K562 (cell line): Measurements from ENCODE around the gene ADGRG4.

Source experiments
- EP300 ChIP-seq: IDR thresholded peaks from 2 replicates; pipeline ENCODE4 v1.6.1; 2012; ENCODE audit warnings: low read length, improper control_type of control experiment
- FOXK1 ChIP-seq: sonication (generic); formaldehyde crosslinking; IDR thresholded peaks from 2 replicates; pipeline ENCODE4 v1.8.0; 2022; ENCODE audit warnings: missing genetic modification reagents, mild to moderate bottlenecking, borderline replicate concordance
- NBN ChIP-seq: fragments of 450-650 bp; IDR thresholded peaks from 2 replicates; pipeline ENCODE4 v1.6.1; 2016; ENCODE audit warnings: low read depth, mild to moderate bottlenecking
- PREB ChIP-seq: sonication (generic); formaldehyde crosslinking; IDR thresholded peaks from 2 replicates; pipeline ENCODE4 v1.8.1; 2023; ENCODE audit warnings: mild to moderate bottlenecking, missing genetic modification reagents
- SMAD3 ChIP-seq: fragments of 450-650 bp; formaldehyde crosslinking; conservative IDR thresholded peaks from 2 replicates; pipeline ENCODE4 v1.4.0; 2020; ENCODE audit warnings: mild to moderate bottlenecking
- SRF ChIP-seq, 2 experiments: fragments of 250-450, 450-650 bp in 1 of 2; sonication (Bioruptor Pico) in 1 of 2; sonication (generic) in 1 of 2; formaldehyde crosslinking; IDR thresholded peaks; 2 replicates each; pipeline versions ENCODE4 v1.5.0 to v1.5.1; 2020 to 2022; ENCODE audit warnings: mild to moderate bottlenecking in 1 of 2, missing genetic modification reagents in 1 of 2
- ZBED1 ChIP-seq: IDR thresholded peaks from 2 replicates; pipeline ENCODE4 v1.6.1; 2014
- ZNF830 ChIP-seq: fragments of 250-450 bp; sonication (Bioruptor Pico); IDR thresholded peaks from 2 replicates; pipeline ENCODE4 v1.5.0; 2021; ENCODE audit warnings: mild to moderate bottlenecking

DNA sequence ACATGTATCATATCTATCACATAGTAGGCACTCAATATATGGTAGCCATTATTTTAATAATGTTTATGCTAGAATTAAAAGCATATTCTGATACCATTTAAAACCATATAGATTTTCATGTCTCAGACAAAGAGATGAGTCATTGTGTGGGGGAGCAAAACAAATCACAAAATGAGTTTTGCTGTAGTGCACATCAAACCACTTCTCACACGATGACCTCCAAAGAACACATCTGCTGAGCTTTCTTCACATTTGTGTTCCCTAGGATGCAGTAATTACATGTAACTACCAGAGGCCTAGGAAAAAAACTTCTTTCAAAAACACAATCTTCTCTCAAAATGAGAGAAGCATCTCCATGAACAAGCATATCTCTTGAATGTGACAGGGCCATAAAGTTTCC lies 130.9 kb downstream of the ADGRG4 start:
- TF ChIP-seq ZNF830 (CRISPR knock-in tag) (no peak), FOXK1 (no peak), EP300 (no peak), PREB (CRISPR knock-in tag) (no peak), SMAD3 (CRISPR knock-in tag) (no peak), ZBED1 (no peak), NBN (no peak), SRF (CRISPR knock-in tag; IDR thresholded peaks at IDR 0.05) (no peak)
